ENCODE measurements around the gene GRM4. TPM values are rescaled to one million over a fixed set of nuclear protein-coding genes. Genes with fewer than 3 reads are reported as not detected.

The GRM4 gene
- polyA plus RNA-seq, 1 experiment: 0.06 TPM

DNA sequence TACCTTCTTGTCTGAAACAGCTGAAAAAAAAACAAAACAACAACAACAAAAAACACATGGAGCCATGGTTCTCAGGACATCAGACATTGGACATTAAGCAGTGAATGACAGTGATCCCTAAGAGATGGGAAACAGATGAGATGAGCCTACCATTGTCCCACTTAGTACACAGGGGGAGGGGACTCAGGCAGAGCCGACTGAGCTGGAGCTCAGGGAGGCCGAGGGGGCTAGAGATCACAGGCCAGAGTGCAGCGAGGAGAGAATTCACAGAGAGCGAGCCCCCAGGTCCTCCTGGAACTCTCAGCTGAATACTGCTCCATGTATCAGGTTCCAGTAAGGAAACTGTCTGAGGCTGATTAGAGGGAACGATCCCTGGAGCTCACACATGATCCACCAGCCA lies 134.6 kb downstream of the GRM4 start:
- H3K27me3 ChIP-seq (ENCODE audit: control insufficient read depth, insufficient read depth, low read length): peaks cover 11% of the 10 kb centered on the region
- ChIA-PET POLR2A (no interaction called here), CTCF (interaction anchor here (1.5 to 2.7 kb wide), 2 partner anchors 9 to 17 kb away, joined by 4 to 6 read pairs; no protein-coding TSS in a partner anchor)
- no peak overlapping the region for H3K4me3 ChIP-seq (ENCODE audit: low read depth, low read length)
- TF ChIP-seq, protein P1, sequence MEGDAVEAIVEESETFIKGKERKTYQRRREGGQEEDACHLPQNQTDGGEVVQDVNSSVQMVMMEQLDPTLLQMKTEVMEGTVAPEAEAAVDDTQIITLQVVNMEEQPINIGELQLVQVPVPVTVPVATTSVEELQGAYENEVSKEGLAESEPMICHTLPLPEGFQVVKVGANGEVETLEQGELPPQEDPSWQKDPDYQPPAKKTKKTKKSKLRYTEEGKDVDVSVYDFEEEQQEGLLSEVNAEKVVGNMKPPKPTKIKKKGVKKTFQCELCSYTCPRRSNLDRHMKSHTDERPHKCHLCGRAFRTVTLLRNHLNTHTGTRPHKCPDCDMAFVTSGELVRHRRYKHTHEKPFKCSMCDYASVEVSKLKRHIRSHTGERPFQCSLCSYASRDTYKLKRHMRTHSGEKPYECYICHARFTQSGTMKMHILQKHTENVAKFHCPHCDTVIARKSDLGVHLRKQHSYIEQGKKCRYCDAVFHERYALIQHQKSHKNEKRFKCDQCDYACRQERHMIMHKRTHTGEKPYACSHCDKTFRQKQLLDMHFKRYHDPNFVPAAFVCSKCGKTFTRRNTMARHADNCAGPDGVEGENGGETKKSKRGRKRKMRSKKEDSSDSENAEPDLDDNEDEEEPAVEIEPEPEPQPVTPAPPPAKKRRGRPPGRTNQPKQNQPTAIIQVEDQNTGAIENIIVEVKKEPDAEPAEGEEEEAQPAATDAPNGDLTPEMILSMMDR (IDR thresholded peaks at IDR 0.05; ENCODE audit: insufficient read depth, low read depth, low read length): no peak
- H3K36me3 ChIP-seq (ENCODE audit: control insufficient read depth, insufficient read depth, low read length): no peaks in the 10 kb centered on the region
- DNase-seq (ENCODE audit: low read depth): no peak

DNA sequence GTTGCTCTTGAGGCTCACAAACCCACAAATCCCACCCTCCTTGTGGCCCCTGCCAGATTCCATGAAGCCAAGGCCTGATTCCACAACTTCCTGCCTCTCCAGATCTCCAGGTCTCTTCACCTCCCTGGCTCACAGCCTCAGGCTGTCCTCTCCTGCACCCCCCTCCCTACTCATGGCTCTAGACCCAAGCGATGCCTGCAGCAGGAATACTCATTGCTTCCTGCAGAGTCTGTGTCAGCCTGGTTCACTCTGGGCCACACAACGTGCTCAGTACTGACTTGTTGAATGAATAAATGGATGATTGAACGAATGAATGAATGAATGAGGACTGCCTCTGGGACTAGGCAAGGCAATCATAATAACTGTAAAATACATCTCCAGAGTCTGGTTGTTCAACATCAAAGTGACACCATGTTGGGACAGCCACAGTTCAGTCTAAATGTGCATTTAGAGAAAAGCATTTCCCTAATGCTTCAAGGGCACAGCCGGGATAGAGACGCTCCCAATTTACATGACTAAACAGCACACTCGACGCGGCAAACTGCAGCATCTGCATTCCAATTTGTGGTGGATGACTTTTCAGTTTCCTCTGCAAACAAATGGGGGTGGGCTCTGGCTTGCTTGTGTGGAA lies 139.9 kb downstream of the GRM4 start:
- no peak overlapping the region for H3K4me3 ChIP-seq (ENCODE audit: low read depth, low read length)
- no peak for DNase-seq (ENCODE audit: low read depth)
- H3K27me3 ChIP-seq (ENCODE audit: control insufficient read depth, insufficient read depth, low read length): peaks cover 15% of the 10 kb centered on the region
- H3K36me3 ChIP-seq (ENCODE audit: control insufficient read depth, insufficient read depth, low read length): no peaks in the 10 kb centered on the region
- POLR2A ChIA-PET: no interaction called here
- TF ChIP-seq, protein P1 (IDR thresholded peaks at IDR 0.05; ENCODE audit: insufficient read depth, low read depth, low read length): no peak
- CTCF ChIA-PET: no interaction called here

DNA sequence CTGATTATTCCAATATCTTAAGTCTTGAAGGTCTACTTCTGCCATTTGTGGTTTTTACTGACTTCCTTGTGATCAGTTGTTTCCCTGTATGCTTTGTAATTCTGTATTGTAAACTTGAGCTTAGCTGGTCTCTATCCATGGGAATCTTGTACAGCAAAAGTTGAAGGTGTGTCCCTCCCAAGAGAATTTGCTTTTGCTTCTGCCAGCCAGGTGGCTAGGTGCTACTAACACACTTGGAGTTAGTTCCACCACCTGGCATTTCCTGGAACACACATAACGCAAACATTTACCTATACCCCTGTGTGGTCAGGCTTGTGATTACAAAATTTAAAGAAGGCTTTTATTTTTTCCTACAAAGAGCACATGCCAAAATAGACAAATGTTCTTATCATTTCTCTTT lies 141.2 kb downstream of the GRM4 start:
- Histone ChIP-seq H3K4me3 (ENCODE audit: low read depth, low read length) (no peak overlapping the region), H3K27me3 (ENCODE audit: control insufficient read depth, insufficient read depth, low read length) (peaks cover 17% of the 10 kb centered on the region), H3K36me3 (ENCODE audit: control insufficient read depth, insufficient read depth, low read length) (no peaks in the 10 kb centered on the region)
- TF ChIP-seq, protein P1 (IDR thresholded peaks at IDR 0.05; ENCODE audit: insufficient read depth, low read depth, low read length): no peak
- no peak for DNase-seq (ENCODE audit: low read depth)
- ChIA-PET POLR2A (no interaction called here), CTCF (interaction anchor here (1.3 kb wide), 1 partner anchor 51 kb away, joined by 3 read pairs; no protein-coding TSS in a partner anchor)

DNA sequence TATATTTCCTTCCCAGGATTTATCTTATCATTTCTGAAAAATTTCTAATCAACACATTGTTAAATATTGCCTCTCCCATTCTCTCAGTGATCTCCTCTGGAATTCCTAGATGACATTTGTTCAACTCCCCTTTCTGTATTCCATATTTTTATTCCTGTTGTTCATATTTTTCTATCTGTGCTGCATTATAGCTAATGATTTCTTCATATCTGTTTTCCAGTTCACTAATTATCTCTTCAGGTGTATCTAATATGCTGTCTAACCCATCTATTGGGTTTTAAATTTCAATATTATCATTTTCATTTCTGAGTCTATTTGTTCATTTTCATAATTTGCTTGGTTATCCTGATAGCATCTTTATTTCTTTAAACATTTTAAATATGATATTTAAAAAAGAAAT lies 141.9 kb downstream of the GRM4 start:
- Histone ChIP-seq H3K27me3 (ENCODE audit: control insufficient read depth, insufficient read depth, low read length) (peaks cover 13% of the 10 kb centered on the region), H3K4me3 (ENCODE audit: low read depth, low read length) (no peak overlapping the region), H3K36me3 (ENCODE audit: control insufficient read depth, insufficient read depth, low read length) (no peaks in the 10 kb centered on the region)
- CTCF ChIA-PET: interaction anchor here (1.3 kb wide), 1 partner anchor 51 kb away, joined by 3 read pairs; no protein-coding TSS in a partner anchor
- no peak for DNase-seq (ENCODE audit: low read depth)
- TF ChIP-seq, protein P1 (IDR thresholded peaks at IDR 0.05; ENCODE audit: insufficient read depth, low read depth, low read length): no peak
- POLR2A ChIA-PET: no interaction called here

DNA sequence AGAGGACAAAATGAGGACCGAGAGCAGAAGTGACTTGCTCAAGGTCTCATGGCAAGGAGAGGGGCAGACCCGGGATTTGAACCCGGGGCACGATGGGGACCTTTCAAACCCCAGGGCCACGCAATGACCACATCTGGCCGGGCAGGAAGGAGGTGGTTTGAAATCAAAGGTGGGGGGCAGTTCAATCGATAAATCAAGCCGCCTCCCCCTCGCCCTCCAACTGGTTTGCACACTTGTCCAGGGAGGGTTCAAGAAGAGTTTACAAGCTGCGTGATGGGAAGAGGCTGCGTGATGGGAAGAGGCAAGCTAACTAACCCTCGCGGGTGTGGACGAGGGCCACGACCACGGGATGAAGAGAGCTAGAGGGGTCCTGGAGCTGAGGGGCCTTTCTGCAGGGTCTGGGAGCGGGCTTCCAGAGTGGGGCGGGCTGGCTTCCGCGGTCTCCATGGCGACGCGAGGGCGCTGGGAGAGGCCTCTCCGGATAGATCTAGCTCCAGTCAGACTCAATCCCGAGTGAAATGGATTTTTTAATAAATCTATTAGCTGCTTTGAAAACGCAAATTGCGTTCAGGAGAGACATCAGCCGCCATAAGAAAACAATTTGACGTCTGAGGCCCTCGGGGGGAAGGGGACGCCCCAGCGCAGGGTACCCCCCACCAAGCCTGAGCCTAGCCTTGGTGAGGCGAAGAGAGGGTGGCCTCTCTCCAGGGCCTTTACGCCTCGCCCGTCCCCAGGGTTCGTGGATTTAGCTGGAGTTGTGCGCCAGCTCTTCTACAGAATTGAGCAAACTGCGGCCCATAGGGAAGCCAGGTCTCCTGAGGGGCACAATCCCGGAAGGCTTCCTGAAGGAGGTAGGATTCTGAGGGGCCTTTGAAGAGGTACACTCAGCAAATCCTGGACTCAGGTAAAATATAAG lies 143.9 kb downstream of the GRM4 start:
- ChIA-PET POLR2A (no interaction called here), CTCF (interaction anchor here (0.7 to 1.7 kb wide), 3 partner anchors 10 to 232 kb away, joined by 3 to 4 read pairs (median 3); no protein-coding TSS in a partner anchor)
- H3K27me3 ChIP-seq (ENCODE audit: control insufficient read depth, insufficient read depth, low read length): peaks cover 12% of the 10 kb centered on the region
- TF ChIP-seq, protein P1 (IDR thresholded peaks at IDR 0.05; ENCODE audit: insufficient read depth, low read depth, low read length): no peak
- no peak overlapping the region for H3K4me3 ChIP-seq (ENCODE audit: low read depth, low read length)
- H3K36me3 ChIP-seq (ENCODE audit: control insufficient read depth, insufficient read depth, low read length): no peaks in the 10 kb centered on the region
- DNase-seq (ENCODE audit: low read depth): no peak

Measured in BJ (cell line).